HG03159 (cell line): ENCODE data around the gene OR2T34.
"Not testable (repeated sequence)": the region's sequence is repeated elsewhere in the genome, so short reads cannot be mapped to it uniquely, and the experiment has no call there.

Source experiments
- ATAC-seq: cut with Tn5 transposase; IDR thresholded peaks from one replicate; pipeline ENCODE4 v1.9.1; 2021; ENCODE audit warnings: mild to moderate bottlenecking, moderate library complexity; ENCODE audit not compliant: unreplicated experiment

OR2T34 gene

GRCh38 chr1:248565530-248566373, 8.8 kb downstream of the OR2T34 start:
- ATAC-seq, result peak; percentile 59

GRCh38 chr1:248562672-248563071, 11.9 kb downstream of the OR2T34 start, which contains the start of gene OR2T29:
Gene OR2T29 (minus strand): TSS chr1:248562772. CDS start chr1:248559491, 3,281 bp downstream.
- ATAC-seq, result not testable (repeated sequence)

DNA sequence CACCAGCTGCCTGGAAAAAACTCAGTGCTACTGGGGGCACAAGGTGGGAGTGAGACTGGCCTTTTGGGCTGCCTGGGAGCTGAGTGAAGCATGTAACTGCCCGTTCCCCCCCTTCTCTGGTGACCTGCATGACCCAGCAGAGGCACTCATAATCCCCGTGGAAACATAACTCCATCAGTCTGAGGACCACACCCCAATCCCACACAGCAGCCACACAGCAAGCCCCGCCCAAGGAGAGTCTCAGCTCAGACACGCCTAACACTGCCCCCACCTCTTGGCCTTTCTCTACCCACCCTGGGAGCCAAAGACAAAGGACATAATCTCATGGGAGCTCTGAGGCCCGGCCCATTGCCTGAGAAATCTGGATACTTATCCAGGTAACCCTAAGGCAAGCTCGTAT, 23.5 kb downstream of the OR2T34 start:
- ATAC-seq, result not testable (repeated sequence)

DNA sequence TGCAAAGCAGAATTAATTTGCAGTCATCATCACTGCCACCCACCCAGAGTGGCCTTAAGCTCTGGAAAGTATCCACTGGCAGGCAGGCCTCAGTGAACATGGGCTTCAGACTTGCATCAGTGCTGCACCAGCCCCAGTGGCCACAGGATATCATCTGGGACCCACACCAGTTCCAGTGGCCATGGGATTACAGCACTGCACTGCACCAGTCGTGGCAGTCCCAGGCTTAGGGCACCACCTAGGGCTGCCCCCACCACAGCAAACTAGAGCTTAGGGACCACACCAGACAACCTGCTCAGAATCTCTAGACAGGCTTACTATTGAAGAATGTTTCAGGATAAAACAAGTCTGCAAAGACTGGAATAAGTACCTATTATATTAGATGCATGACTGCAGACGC, 27.2 kb downstream of the OR2T34 start:
- ATAC-seq, result not testable (repeated sequence)

- not testable (repeated sequence) for ATAC-seq
Observed at GRCh38 chr1:248537449-248537848, 37.1 kb downstream of the OR2T34 start.
